Fibroblast of skin of abdomen (primary cell): ENCODE data around the gene TRPM8.
A peak's percentile ranks its signal among the peaks of the same experiment; 100 is the strongest.

Source experiments
- DNase-seq: peaks from one replicate; pipeline ENCODE4 v3.0.0-alpha.2; 2013

TRPM8 gene

GRCh38 chr2:234050455-234051135, 133.4 kb downstream of the TRPM8 start, which contains the start of gene SPP2:
Gene SPP2, plus strand, starts transcription at chr2:234050702. Its CDS starts 85 bp downstream, at chr2:234050787.
- no peak for DNase-seq

- peak; percentile 27 for DNase-seq
Measured at GRCh38 chr2:234051374-234052070, 134.3 kb downstream of the TRPM8 start.

GRCh38 chr2:234058881-234059280, 141.7 kb downstream of the TRPM8 start:
- no peak for DNase-seq

GRCh38 chr2:234060236-234060635, 143.1 kb downstream of the TRPM8 start:
- DNase-seq: no peak

- no peak for DNase-seq
Measured at GRCh38 chr2:234061624-234062257, 144.6 kb downstream of the TRPM8 start.

- no peak for DNase-seq
Measured at GRCh38 chr2:234066587-234066986, 149.4 kb downstream of the TRPM8 start.
